ENCODE results near the gene MOAP1.

DNA sequence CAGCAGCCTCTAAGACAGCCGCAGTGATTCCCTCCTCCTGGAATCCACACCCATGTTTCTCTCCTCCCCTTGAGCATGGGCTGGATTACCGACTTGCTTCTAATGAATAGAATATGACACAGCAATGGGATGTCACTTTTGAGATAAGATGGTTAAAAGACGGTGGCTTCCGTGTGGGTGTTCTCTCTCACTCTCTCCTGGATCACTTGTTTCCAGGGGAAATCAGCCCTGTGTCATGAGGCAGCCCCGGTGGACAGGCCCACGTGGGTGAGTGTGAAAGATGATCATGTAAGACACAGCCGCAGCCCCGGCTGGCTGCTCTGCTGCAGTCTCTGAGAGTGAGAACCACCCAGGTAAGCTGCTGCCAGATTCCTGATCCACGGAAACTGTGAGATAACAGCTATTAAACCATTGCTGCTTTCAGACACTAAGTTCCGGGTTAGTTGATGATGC lies 10.7 kb downstream of the MOAP1 start:
- TF ChIP-seq, protein P1, sequence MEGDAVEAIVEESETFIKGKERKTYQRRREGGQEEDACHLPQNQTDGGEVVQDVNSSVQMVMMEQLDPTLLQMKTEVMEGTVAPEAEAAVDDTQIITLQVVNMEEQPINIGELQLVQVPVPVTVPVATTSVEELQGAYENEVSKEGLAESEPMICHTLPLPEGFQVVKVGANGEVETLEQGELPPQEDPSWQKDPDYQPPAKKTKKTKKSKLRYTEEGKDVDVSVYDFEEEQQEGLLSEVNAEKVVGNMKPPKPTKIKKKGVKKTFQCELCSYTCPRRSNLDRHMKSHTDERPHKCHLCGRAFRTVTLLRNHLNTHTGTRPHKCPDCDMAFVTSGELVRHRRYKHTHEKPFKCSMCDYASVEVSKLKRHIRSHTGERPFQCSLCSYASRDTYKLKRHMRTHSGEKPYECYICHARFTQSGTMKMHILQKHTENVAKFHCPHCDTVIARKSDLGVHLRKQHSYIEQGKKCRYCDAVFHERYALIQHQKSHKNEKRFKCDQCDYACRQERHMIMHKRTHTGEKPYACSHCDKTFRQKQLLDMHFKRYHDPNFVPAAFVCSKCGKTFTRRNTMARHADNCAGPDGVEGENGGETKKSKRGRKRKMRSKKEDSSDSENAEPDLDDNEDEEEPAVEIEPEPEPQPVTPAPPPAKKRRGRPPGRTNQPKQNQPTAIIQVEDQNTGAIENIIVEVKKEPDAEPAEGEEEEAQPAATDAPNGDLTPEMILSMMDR (IDR thresholded peaks at IDR 0.05; ENCODE audit: poor library complexity), result no peak
- TF ChIP-seq EZH2 (IDR thresholded peaks at IDR 0.05; ENCODE audit: borderline replicate concordance) (no peak), EZH2phosphoT487 (IDR thresholded peaks at IDR 0.05; ENCODE audit: low read depth, severe bottlenecking, unreplicated experiment) (no peak)
